MM.1S (cell line): ENCODE data around the gene STK38L.

Experiments
- EZH2 ChIP-seq: fragments of 300-600 bp; sonication (generic); optimal IDR thresholded peaks from 2 replicates; pipeline ENCODE3; 2017; ENCODE audit warnings: low read depth, mild to moderate bottlenecking, antibody characterized with exemption, low read length, mixed read lengths
- EZH2phosphoT487 ChIP-seq: fragments of 300-600 bp; sonication (generic); IDR thresholded peaks from 2 replicates; pipeline ENCODE4 v1.6.1; 2018; ENCODE audit warnings: antibody characterized with exemption, low read length
- TF ChIP-seq, protein P1 (sequence below): fragments of 300-600 bp; sonication (generic); IDR thresholded peaks from 2 replicates; pipeline ENCODE4 v1.5.1; 2016; ENCODE audit warnings: antibody characterized with exemption, low read length, mixed read lengths

DNA sequence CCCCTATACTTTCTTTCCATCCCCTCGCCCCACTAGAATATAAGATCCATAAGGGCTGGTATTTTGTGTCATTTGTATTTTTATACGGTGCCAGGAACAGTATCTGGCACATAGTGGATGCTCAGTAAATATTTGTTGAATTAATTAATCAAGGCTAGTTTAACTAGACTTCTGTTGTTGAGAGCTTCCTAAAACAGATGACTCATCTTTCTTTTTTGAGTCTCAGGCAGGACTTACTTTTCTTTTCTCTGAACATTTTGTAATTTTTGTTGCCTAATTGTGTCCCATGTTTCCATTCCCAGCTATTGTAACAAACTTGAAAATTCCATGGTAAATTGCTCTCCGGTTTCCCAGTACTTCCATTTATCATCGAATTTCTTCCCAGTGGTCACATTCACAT, 16.7 kb downstream of the STK38L start:
- TF ChIP-seq EZH2phosphoT487 (no peak), EZH2 (no peak)
- TF ChIP-seq, protein P1, sequence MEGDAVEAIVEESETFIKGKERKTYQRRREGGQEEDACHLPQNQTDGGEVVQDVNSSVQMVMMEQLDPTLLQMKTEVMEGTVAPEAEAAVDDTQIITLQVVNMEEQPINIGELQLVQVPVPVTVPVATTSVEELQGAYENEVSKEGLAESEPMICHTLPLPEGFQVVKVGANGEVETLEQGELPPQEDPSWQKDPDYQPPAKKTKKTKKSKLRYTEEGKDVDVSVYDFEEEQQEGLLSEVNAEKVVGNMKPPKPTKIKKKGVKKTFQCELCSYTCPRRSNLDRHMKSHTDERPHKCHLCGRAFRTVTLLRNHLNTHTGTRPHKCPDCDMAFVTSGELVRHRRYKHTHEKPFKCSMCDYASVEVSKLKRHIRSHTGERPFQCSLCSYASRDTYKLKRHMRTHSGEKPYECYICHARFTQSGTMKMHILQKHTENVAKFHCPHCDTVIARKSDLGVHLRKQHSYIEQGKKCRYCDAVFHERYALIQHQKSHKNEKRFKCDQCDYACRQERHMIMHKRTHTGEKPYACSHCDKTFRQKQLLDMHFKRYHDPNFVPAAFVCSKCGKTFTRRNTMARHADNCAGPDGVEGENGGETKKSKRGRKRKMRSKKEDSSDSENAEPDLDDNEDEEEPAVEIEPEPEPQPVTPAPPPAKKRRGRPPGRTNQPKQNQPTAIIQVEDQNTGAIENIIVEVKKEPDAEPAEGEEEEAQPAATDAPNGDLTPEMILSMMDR, result no peak
